Naive thymus-derived CD4-positive, alpha-beta T cell (primary cell): ENCODE results near the gene SUPT4H1. TPM values are rescaled to one million over a fixed set of nuclear protein-coding genes. Genes with fewer than 3 reads are reported as not detected.

Source experiments
- ATAC-seq: fragments of 150-1000 bp; cut with Tn5 transposase; 2 replicates; pipeline ENCODE4 v1.10.0; 2021; ENCODE audit warnings: mild to moderate bottlenecking, moderate library complexity
- CTCF ChIA-PET: fragments of 350-600 bp; sonication (Branson Sonifier 250); formaldehyde crosslinking; loops from one replicate; lab custom pipeline; 2021; ENCODE audit warnings: antibody characterized with exemption; lab: Charles Lee
- POLR2A ChIA-PET: fragments of 350-600 bp; sonication (Branson Sonifier 250); formaldehyde crosslinking; loops from one replicate; lab custom pipeline; 2021; ENCODE audit warnings: antibody characterized with exemption, inconsistent platforms; lab: Charles Lee
- DNase-seq, 9 donors: peaks; one replicate each; pipeline versions ENCODE4 v3.0.0 to v3.0.0-alpha.2; 2020 to 2022; ENCODE audit warnings: mixed read lengths in 1 of 9
- H3K27ac ChIP-seq: one replicate; pipeline ENCODE4 v1.7.0; 2013; ENCODE audit warnings: mild to moderate bottlenecking, low read depth, low read length, moderate library complexity
- H3K27me3 ChIP-seq, 2 donors: one replicate each; pipeline ENCODE4 v1.7.0; 2013; ENCODE audit warnings: low read length in 2 of 2, mild to moderate bottlenecking in 2 of 2, moderate library complexity in 2 of 2; ENCODE audit not compliant: control insufficient read depth in 2 of 2, insufficient read depth in 2 of 2
- H3K36me3 ChIP-seq, 3 experiments: 1 replicate in 2 of 3; 2 replicates in 1 of 3; pipeline ENCODE4 v1.7.0; 2013; ENCODE audit warnings: low read length in 3 of 3, mild to moderate bottlenecking in 3 of 3, moderate library complexity in 1 of 3; ENCODE audit not compliant: insufficient read depth in 3 of 3, control insufficient read depth in 2 of 3
- H3K4me1 ChIP-seq, 2 donors: one replicate each; pipeline ENCODE4 v1.7.0; 2013; ENCODE audit warnings: low read length in 2 of 2, mild to moderate bottlenecking in 2 of 2, moderate library complexity in 1 of 2; ENCODE audit not compliant: control insufficient read depth in 2 of 2, insufficient read depth in 2 of 2
- H3K4me3 ChIP-seq: 2 replicates; pipeline ENCODE4 v1.7.0; 2013; ENCODE audit warnings: mild to moderate bottlenecking, low read length
- H3K9me3 ChIP-seq, 3 experiments: 1 replicate in 2 of 3; 2 replicates in 1 of 3; pipeline ENCODE4 v1.7.0; 2013; ENCODE audit warnings: low read length in 3 of 3; ENCODE audit not compliant: control insufficient read depth in 2 of 3
- H3K27ac Mint-ChIP-seq, 9 donors: one replicate each; pipeline ENCODE4 v1.8.0; 2020 to 2022; ENCODE audit warnings: mixed read lengths in 9 of 9, mild to moderate bottlenecking in 8 of 9, moderate library complexity in 5 of 9, inconsistent platforms in 2 of 9
- H3K27me3 Mint-ChIP-seq, 5 donors: one replicate each; pipeline ENCODE4 v1.8.0; 2021 to 2022; ENCODE audit warnings: mixed read lengths in 5 of 5, mild to moderate bottlenecking in 1 of 5
- H3K36me3 Mint-ChIP-seq, 5 donors: one replicate each; pipeline ENCODE4 v1.8.0; 2020 to 2022; ENCODE audit warnings: mixed read lengths in 5 of 5, mild to moderate bottlenecking in 3 of 5, inconsistent platforms in 1 of 5
- H3K4me1 Mint-ChIP-seq, 7 donors: one replicate each; pipeline ENCODE4 v1.8.0; 2020 to 2022; ENCODE audit warnings: mixed read lengths in 7 of 7, mild to moderate bottlenecking in 3 of 7, inconsistent platforms in 1 of 7
- H3K4me3 Mint-ChIP-seq, 10 donors: one replicate each; pipeline ENCODE4 v1.8.0; 2020 to 2022; ENCODE audit warnings: mild to moderate bottlenecking in 10 of 10, mixed read lengths in 10 of 10, moderate library complexity in 6 of 10, inconsistent platforms in 2 of 10
- H3K9me3 Mint-ChIP-seq, 11 donors: one replicate each; pipeline ENCODE4 v1.8.0; 2020 to 2022; ENCODE audit warnings: mixed read lengths in 11 of 11, mild to moderate bottlenecking in 4 of 11, inconsistent platforms in 1 of 11, moderate library complexity in 1 of 11
- intact Hi-C, 2 donors: fragments of 100-400 bp; cut with micrococcal nuclease; formaldehyde crosslinking; loops; one replicate each; pipeline ENCODE4 v1.15.1; 2023
- polyA plus RNA-seq, 2 donors: library from polyadenylated mRNA; unstranded; fragments of 300-500 nt; fragmentation: Illumina TruSeq; gene quantifications; one replicate each; pipeline ENCODE4 v1.2.3, GENCODE V29; 2021
- total RNA-seq, 6 experiments: library from RNA in 5 of 6; stranded (reverse) in 5 of 6; gene quantifications; 1 replicate in 5 of 6; 2 replicates in 1 of 6; pipeline ENCODE4 v1.2.3 and lab custom pipeline; 2021 to 2026

SUPT4H1 gene
- total and polyA plus RNA-seq, 7 experiments from 2014 or later, result 36.0 to 91.7 (median 66.8) TPM

DNA sequence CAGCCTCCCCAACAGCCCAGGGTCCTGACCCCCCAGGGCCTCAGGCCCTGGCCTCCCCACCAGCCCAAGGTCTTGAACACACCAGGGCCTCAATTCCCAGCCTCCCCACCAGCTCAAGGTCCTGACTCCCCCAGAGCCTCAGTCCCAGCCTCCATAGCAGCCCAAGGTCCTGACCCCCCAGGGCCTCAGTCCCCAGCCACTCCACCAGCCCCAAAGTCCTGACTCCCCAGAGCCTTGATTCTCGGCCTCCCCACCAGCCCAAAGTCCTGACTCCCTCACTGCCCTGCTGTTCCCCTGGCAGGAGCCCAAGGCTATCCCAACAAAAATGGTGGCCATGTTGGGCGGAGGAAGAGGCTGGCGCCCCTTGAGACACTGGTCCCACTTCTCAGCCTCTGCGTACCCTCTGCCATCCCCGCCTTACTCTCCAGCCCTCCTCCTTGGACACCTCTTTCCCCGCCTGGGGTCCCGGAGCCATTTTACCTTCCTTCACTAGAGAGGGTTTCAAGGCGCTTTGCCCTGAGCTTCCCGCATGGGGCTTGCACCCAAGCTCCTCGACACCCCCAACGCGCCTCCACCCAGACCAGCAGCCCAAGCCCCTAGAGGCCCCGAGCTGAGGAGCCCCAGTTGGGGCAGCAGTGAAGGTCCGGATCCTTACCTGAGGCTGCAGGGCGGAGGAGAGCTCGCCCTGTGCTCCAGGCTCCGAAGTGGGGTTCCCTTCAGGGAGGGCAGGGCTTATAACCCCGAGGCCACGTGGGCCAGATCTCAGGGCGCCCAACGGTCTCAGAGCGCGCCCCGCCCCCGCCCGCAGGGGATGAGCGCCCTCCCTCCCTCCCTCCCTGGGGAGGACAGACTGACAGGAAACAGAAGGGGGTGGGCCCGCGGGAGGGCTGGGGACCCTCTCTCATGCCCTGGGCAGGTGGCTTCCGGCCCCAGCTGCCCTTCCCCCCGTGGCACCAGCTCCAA, 19.9 kb downstream of the SUPT4H1 start:
- Mint-ChIP-seq H3K9me3 (peaks cover 0 to 6% (median 0%) of the 10 kb centered on the region in 11 donors), H3K4me1 (peaks cover 46 to 68% (median 55%) of the 10 kb centered on the region in 7 donors), H3K27me3 (peaks cover 0 to 19% (median 0%) of the 10 kb centered on the region in 5 donors), H3K36me3 (peaks cover 13 to 46% (median 15%) of the 10 kb centered on the region in 5 donors), H3K27ac (peak overlapping the region; percentile 91 to 100 (median 96)), H3K4me3 (peak overlapping the region; percentile 86 to 100 (median 97))
- ATAC-seq (peak; percentile 61), DNase-seq (peak; percentile 69 to 95 (median 81))
- POLR2A ChIA-PET, result interaction anchor here (0.7 to 19.0 kb wide), 10 partner anchors 11 to 482 kb away, joined by 3 to 792 read pairs (median 4); partner anchors contain the start of genes MRPS23, RNF43, SUPT4H1 and TSPOAP1
- H3K9me3 ChIP-seq, result no peaks in the 10 kb centered on the region
- intact Hi-C loops, result loop anchor here (2.0 to 10.0 kb wide), 5 partner anchors 325 to 1510 kb away; partner anchors contain the start of genes CLTC (in 2 of the 2), PRR11 (in 1 of the 2), SKA2 (in 1 of the 2) and SRSF1 (in 1 of the 2)
- CTCF ChIA-PET, result interaction anchor here (0.5 to 4.8 kb wide), 5 partner anchors 8 to 20 kb away, joined by 3 to 59 read pairs (median 15); no protein-coding TSS in a partner anchor
- no peaks in the 10 kb centered on the region for H3K27me3 ChIP-seq
- peaks cover 30 to 35% of the 10 kb centered on the region in 2 donors for H3K4me1 ChIP-seq
- H3K4me3 ChIP-seq, result peak overlapping the region; percentile 98
- H3K27ac ChIP-seq, result peak overlapping the region; percentile 98
- H3K36me3 ChIP-seq, result peaks cover 12 to 25% (median 17%) of the 10 kb centered on the region in 3 experiments

GRCh38 chr17:58330997-58331814, 20.8 kb downstream of the SUPT4H1 start:
- no peaks in the 10 kb centered on the region for H3K9me3 ChIP-seq
- ATAC-seq, result peak; percentile 8
- ChIA-PET CTCF (interaction anchor here (0.8 to 4.8 kb wide), 4 partner anchors 9 to 15 kb away, joined by 3 to 59 read pairs (median 9); no protein-coding TSS in a partner anchor), POLR2A (interaction anchor here (1.2 to 19.0 kb wide), 6 partner anchors 11 to 481 kb away, joined by 3 to 792 read pairs (median 262); partner anchors contain the start of genes MRPS23, SUPT4H1 and TSPOAP1)
- H3K27ac Mint-ChIP-seq, result peak overlapping the region; percentile 91 to 100 (median 96)
- H3K4me1 Mint-ChIP-seq, result peaks cover 42 to 68% (median 53%) of the 10 kb centered on the region in 7 donors
- H3K4me3 Mint-ChIP-seq, result peak overlapping the region; percentile 86 to 100 (median 97)
- H3K36me3 ChIP-seq, result peaks cover 12 to 25% (median 17%) of the 10 kb centered on the region in 3 experiments
- peak overlapping the region; percentile 98 for H3K4me3 ChIP-seq
- peaks cover 23 to 35% of the 10 kb centered on the region in 2 donors for H3K4me1 ChIP-seq
- H3K27me3 ChIP-seq, result no peaks in the 10 kb centered on the region
- peaks cover 0 to 19% (median 0%) of the 10 kb centered on the region in 5 donors for H3K27me3 Mint-ChIP-seq
- DNase-seq, result peak in 8 of 9 donors; percentile 25 to 79 (median 62)
- intact Hi-C loops, result loop anchor here (2.0 to 10.0 kb wide), 5 partner anchors 324 to 1511 kb away; partner anchors contain the start of genes CLTC (in 2 of the 2), PRR11 (in 1 of the 2), SKA2 (in 1 of the 2) and SRSF1 (in 1 of the 2)
- peaks cover 0 to 6% (median 0%) of the 10 kb centered on the region in 11 donors for H3K9me3 Mint-ChIP-seq
- H3K27ac ChIP-seq, result peak overlapping the region; percentile 98
- peaks cover 13 to 45% (median 15%) of the 10 kb centered on the region in 5 donors for H3K36me3 Mint-ChIP-seq

DNA sequence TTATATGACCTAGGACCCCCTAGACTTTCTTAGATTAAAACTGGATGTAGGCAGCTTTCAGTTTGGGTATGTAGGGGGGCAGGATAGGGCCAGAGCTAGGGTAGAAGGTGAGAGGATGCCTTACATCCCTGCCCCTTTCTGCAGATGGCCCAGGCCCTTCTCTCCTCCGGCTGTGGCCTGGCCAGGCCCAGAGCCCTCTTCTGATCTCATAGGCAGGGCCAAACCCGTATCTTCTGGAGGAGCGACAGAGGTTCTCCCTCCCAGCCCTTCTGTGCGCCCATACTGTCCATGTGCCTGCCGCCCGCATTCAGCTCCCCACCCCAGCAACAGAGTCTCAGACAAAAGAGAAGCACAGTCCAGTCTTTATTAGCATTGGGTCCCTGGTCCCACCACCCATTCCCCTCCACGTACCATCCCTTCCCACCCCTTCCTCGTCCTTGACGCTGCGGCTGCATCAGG, 21.4 kb downstream of the SUPT4H1 start:
- H3K4me3 ChIP-seq, result peak overlapping the region; percentile 98
- H3K27ac ChIP-seq, result peak overlapping the region; percentile 98
- H3K36me3 ChIP-seq, result peaks cover 12 to 25% (median 17%) of the 10 kb centered on the region in 3 experiments
- H3K4me1 ChIP-seq, result peaks cover 17 to 30% of the 10 kb centered on the region in 2 donors
- H3K27me3 ChIP-seq, result no peaks in the 10 kb centered on the region
- ATAC-seq (no peak), DNase-seq (no peak)
- intact Hi-C loops, result loop anchor here (2.0 to 10.0 kb wide), 5 partner anchors 324 to 1512 kb away; partner anchors contain the start of genes CLTC (in 2 of the 2), PRR11 (in 1 of the 2), SKA2 (in 1 of the 2) and SRSF1 (in 1 of the 2)
- H3K9me3 Mint-ChIP-seq, result peaks cover 0 to 4% (median 0%) of the 10 kb centered on the region in 11 donors
- no peaks in the 10 kb centered on the region for H3K9me3 ChIP-seq
- ChIA-PET CTCF (interaction anchor here (0.8 to 4.8 kb wide), 4 partner anchors 10 to 16 kb away, joined by 3 to 59 read pairs (median 9); no protein-coding TSS in a partner anchor), POLR2A (interaction anchor here (0.8 to 19.0 kb wide), 5 partner anchors 10 to 38 kb away, joined by 3 to 792 read pairs (median 521); partner anchors contain the start of genes SUPT4H1 and TSPOAP1)
- H3K36me3 Mint-ChIP-seq, result peaks cover 13 to 45% (median 15%) of the 10 kb centered on the region in 5 donors
- H3K27me3 Mint-ChIP-seq, result peaks cover 0 to 19% (median 0%) of the 10 kb centered on the region in 5 donors
- peak overlapping the region; percentile 86 to 100 (median 97) for H3K4me3 Mint-ChIP-seq
- peak overlapping the region; percentile 90 to 100 (median 95) for H3K27ac Mint-ChIP-seq
- peaks cover 41 to 68% (median 53%) of the 10 kb centered on the region in 7 donors for H3K4me1 Mint-ChIP-seq

DNA sequence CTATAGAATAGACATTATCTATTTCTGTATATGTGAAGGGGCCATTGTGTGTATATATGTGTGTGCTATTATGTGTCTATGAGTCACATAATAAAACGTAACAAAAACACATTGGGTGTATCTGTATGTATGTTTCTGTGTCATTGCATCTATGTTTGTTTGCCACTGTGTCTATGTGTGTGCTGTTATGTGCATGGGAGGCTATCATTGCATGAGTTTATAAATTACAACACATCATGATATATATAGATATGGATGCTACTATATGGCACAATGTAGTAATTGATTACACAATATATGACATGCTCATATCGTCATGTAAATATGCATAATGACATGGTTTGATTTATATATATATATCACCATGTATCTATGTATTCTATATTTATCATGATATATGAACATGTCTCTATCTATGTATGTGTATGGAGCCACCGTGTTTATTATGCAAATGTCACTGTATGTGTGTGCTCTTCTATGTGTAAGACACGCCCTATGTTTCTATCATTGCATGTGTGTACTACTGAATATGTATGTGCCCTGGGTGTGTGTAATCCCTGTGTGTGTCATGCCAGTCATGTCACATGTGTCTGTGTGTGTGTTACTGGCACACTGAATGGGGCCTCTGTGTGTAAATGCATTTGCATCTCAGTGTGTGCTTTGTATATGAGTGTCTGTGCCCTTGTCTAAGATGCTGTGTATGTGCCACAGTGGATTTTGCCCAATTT, 22.0 kb downstream of the SUPT4H1 start:
- Histone ChIP-seq H3K27ac (peak overlapping the region; percentile 98), H3K4me3 (peak overlapping the region; percentile 98), H3K9me3 (no peaks in the 10 kb centered on the region), H3K36me3 (peaks cover 12 to 25% (median 17%) of the 10 kb centered on the region in 3 experiments), H3K4me1 (peaks cover 11 to 24% of the 10 kb centered on the region in 2 donors), H3K27me3 (no peaks in the 10 kb centered on the region)
- ChIA-PET POLR2A (interaction anchor here (0.8 to 19.0 kb wide), 6 partner anchors 10 to 39 kb away, joined by 3 to 792 read pairs (median 262); partner anchors contain the start of genes SUPT4H1 and TSPOAP1), CTCF (interaction anchor here (0.8 to 4.8 kb wide), 3 partner anchors 10 to 16 kb away, joined by 3 to 59 read pairs (median 15); no protein-coding TSS in a partner anchor)
- Mint-ChIP-seq H3K36me3 (peaks cover 13 to 45% (median 15%) of the 10 kb centered on the region in 5 donors), H3K27me3 (peaks cover 0 to 19% (median 0%) of the 10 kb centered on the region in 5 donors), H3K4me1 (peaks cover 43 to 68% (median 53%) of the 10 kb centered on the region in 7 donors), H3K27ac (peak overlapping the region; percentile 91 to 100 (median 95)), H3K4me3 (peak overlapping the region; percentile 86 to 100 (median 97)), H3K9me3 (peaks cover 0 to 4% (median 0%) of the 10 kb centered on the region in 11 donors)
- intact Hi-C loops, result loop anchor here (1.0 to 10.0 kb wide), 11 partner anchors 8 to 1512 kb away; partner anchors contain the start of genes CLTC (in 2 of the 2), SUPT4H1 (in 2 of the 2), MKS1 (in 1 of the 2) and PRR11 (in 1 of the 2)
- DNase-seq (peak in 5 of 9 donors; percentile 21 to 47 (median 40)), ATAC-seq (peak; percentile 19)
